Liver (tissue), 9 donors: Measurements from ENCODE around the gene THTPA. TPM values are rescaled to one million over a fixed set of nuclear protein-coding genes. Genes with fewer than 3 reads are reported as not detected.

Source experiments
- DNase-seq: peaks from one replicate; pipeline ENCODE4 v3.0.0-alpha.2; 2017; ENCODE audit warnings: low spot score
- H3K27ac ChIP-seq, 2 donors: one replicate each; pipeline ENCODE4 v1.7.0; 2013; ENCODE audit warnings: inconsistent platforms in 2 of 2, low read length in 2 of 2, control low read depth in 1 of 2, low read depth in 1 of 2, mild to moderate bottlenecking in 1 of 2
- H3K27me3 ChIP-seq, 4 donors: one replicate each; pipeline versions ENCODE4 v1.6.1 to v1.7.0; 2013; ENCODE audit warnings: low read length in 3 of 4, inconsistent platforms in 1 of 4, mild to moderate bottlenecking in 1 of 4, moderate library complexity in 1 of 4; ENCODE audit not compliant: control insufficient read depth in 4 of 4, insufficient read depth in 4 of 4
- H3K36me3 ChIP-seq, 4 donors: one replicate each; pipeline versions ENCODE4 v1.6.1 to v1.7.0; 2013; ENCODE audit warnings: low read length in 3 of 4, mild to moderate bottlenecking in 3 of 4, low read depth in 1 of 4, moderate library complexity in 1 of 4; ENCODE audit not compliant: control insufficient read depth in 4 of 4, insufficient read depth in 3 of 4
- H3K4me1 ChIP-seq, 4 donors: one replicate each; pipeline versions ENCODE4 v1.6.1 to v1.7.0; 2013; ENCODE audit warnings: low read length in 3 of 4, mild to moderate bottlenecking in 3 of 4, moderate library complexity in 1 of 4; ENCODE audit not compliant: control insufficient read depth in 4 of 4, insufficient read depth in 4 of 4
- H3K4me3 ChIP-seq, 3 donors: one replicate each; pipeline versions ENCODE4 v1.6.1 to v1.7.0; 2013; ENCODE audit warnings: low read length in 3 of 3, control low read depth in 1 of 3, low read depth in 1 of 3, mild to moderate bottlenecking in 1 of 3
- H3K9ac ChIP-seq, 2 donors: one replicate each; pipeline ENCODE4 v1.7.0; 2013; ENCODE audit warnings: low read length in 2 of 2, mild to moderate bottlenecking in 2 of 2, moderate library complexity in 2 of 2, control low read depth in 1 of 2, low read depth in 1 of 2
- H3K9me3 ChIP-seq, 4 donors: one replicate each; pipeline versions ENCODE4 v1.6.1 to v1.7.0; 2013; ENCODE audit warnings: low read length in 3 of 4; ENCODE audit not compliant: control insufficient read depth in 4 of 4
- FOXA1 ChIP-seq: IDR thresholded peaks from 2 replicates; pipeline ENCODE4 v1.6.1; 2016; ENCODE audit warnings: antibody characterized with exemption
- FOXA2 ChIP-seq: IDR thresholded peaks from 2 replicates; pipeline ENCODE4 v1.6.1; 2016; ENCODE audit warnings: antibody characterized with exemption
- GABPA ChIP-seq, 2 donors: IDR thresholded peaks in 1 of 2; conservative IDR thresholded peaks in 1 of 2; 2 replicates each; pipeline ENCODE4 v1.6.1; 2016; ENCODE audit warnings: antibody characterized with exemption in 2 of 2, mild to moderate bottlenecking in 1 of 2, moderate library complexity in 1 of 2
- JUND ChIP-seq, 2 donors: IDR thresholded peaks; 2 replicates each; pipeline ENCODE4 v1.6.1; 2016; ENCODE audit warnings: antibody characterized with exemption in 2 of 2
- RAD21 ChIP-seq, 2 donors: IDR thresholded peaks; 2 replicates each; pipeline ENCODE4 v1.6.1; 2016; ENCODE audit warnings: antibody characterized with exemption in 2 of 2, mild to moderate bottlenecking in 2 of 2
- RXRA ChIP-seq, 2 donors: IDR thresholded peaks; 2 replicates each; pipeline ENCODE4 v1.6.1; 2017 to 2018; ENCODE audit warnings: antibody characterized with exemption in 2 of 2, mild to moderate bottlenecking in 1 of 2
- SP1 ChIP-seq: IDR thresholded peaks from 2 replicates; pipeline ENCODE4 v1.6.1; 2018; ENCODE audit warnings: antibody characterized with exemption, mild to moderate bottlenecking
- TAF1 ChIP-seq: conservative IDR thresholded peaks from 2 replicates; pipeline ENCODE4 v1.6.1; 2016; ENCODE audit warnings: antibody characterized with exemption, mild to moderate bottlenecking
- WGBS: extraction: QIAGEN DNeasy Blood & Tissue Kit; methylation state at CpG from one replicate; pipeline ENCODE4 v1.1.7; 2013; 5-methylcytosine and 5-hydroxymethylcytosine counted together
- polyA plus RNA-seq, 2 donors: library from polyadenylated mRNA; stranded (reverse) in 1 of 2; unstranded in 1 of 2; fragments of 200-250 nt in 1 of 2; fragments of >200 nt in 1 of 2; fragmentation: Nextera tagmentation in 1 of 2; extraction: Ambion mirVana in 1 of 2; gene quantifications; one replicate each; pipeline versions ENCODE4 v1.2.1 to v1.2.3, GENCODE V29; 2013 to 2015
- total RNA-seq, 2 donors: library from RNA; depleted of rRNA; stranded (reverse); fragments of >200 nt; gene quantifications; one replicate each; pipeline ENCODE4 v1.2.3, GENCODE V29; 2014
- TF ChIP-seq, protein P1 (sequence below): IDR thresholded peaks from 2 replicates; pipeline ENCODE4 v1.6.1; 2016; ENCODE audit warnings: antibody characterized with exemption, mild to moderate bottlenecking
- TF ChIP-seq, protein P2 (sequence below): IDR thresholded peaks from 2 replicates; pipeline ENCODE4 v1.6.1; 2016; ENCODE audit warnings: antibody characterized with exemption
- TF ChIP-seq, protein P3 (sequence below): IDR thresholded peaks from 2 replicates; pipeline ENCODE4 v1.6.1; 2016; ENCODE audit warnings: antibody characterized with exemption
- TF ChIP-seq, protein P4 (sequence below): fragments of 150-350 bp; IDR thresholded peaks from 2 replicates; pipeline ENCODE4 v1.5.1; 2017; ENCODE audit warnings: improper control_type of control experiment, low read depth, low read length; ENCODE audit not compliant: missing input control
- TF ChIP-seq, protein P5 (sequence below): IDR thresholded peaks from 2 replicates; pipeline ENCODE4 v1.6.1; 2016; ENCODE audit warnings: antibody characterized with exemption
- donor health status: healthy.
- donor health status: healthy.
- donor health status: healthy.
- donor health status: healthy.
- donor health status: healthy.

THTPA gene
- total and polyA plus RNA-seq, 4 donors = 7.3 to 19.8 (median 9.9) TPM

DNA sequence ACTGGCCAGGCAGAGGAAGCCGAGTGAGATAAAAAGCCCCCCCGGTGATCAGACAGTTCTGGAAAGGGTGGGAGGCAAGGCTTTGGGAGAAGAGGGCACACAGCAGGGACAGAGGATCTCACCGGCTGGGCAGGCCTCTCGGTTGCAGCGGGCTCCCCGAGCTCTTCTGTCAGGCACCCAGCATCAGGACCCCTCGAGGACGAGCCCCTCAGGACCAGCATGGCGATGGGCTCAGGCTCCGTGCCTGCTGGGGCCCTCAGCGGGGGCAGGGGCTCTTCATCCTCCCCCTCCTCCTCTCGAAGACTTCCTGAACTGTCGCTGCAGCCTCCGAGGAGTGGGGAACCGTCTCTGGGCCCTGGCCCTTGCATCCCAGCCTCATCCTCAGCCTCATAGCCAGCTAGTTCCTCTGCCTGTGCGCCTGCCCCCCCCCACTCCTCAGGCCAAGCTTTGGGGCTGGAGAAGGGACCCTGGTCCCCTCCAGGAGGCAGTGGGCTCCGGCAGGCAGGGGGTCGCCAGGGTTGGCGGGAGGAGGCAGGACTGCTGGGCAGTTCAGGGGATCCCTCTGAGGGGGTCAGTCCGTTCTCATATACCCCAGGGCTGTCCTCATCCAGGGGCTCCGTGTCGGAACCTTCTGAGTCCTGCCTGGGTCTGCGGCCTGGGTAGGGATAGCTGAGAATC is 14.9 kb downstream of the THTPA start:
- Histone ChIP-seq H3K9ac (no peak overlapping the region), H3K27ac (no peak overlapping the region), H3K4me1 (peaks cover 0 to 17% (median 9%) of the 10 kb centered on the region in 4 donors), H3K4me3 (no peak overlapping the region), H3K9me3 (no peaks in the 10 kb centered on the region), H3K27me3 (no peaks in the 10 kb centered on the region), H3K36me3 (no peaks in the 10 kb centered on the region)
- WGBS = 84% methylated on average over 23 of the region's 23 CpGs
- TF ChIP-seq, protein P1, sequence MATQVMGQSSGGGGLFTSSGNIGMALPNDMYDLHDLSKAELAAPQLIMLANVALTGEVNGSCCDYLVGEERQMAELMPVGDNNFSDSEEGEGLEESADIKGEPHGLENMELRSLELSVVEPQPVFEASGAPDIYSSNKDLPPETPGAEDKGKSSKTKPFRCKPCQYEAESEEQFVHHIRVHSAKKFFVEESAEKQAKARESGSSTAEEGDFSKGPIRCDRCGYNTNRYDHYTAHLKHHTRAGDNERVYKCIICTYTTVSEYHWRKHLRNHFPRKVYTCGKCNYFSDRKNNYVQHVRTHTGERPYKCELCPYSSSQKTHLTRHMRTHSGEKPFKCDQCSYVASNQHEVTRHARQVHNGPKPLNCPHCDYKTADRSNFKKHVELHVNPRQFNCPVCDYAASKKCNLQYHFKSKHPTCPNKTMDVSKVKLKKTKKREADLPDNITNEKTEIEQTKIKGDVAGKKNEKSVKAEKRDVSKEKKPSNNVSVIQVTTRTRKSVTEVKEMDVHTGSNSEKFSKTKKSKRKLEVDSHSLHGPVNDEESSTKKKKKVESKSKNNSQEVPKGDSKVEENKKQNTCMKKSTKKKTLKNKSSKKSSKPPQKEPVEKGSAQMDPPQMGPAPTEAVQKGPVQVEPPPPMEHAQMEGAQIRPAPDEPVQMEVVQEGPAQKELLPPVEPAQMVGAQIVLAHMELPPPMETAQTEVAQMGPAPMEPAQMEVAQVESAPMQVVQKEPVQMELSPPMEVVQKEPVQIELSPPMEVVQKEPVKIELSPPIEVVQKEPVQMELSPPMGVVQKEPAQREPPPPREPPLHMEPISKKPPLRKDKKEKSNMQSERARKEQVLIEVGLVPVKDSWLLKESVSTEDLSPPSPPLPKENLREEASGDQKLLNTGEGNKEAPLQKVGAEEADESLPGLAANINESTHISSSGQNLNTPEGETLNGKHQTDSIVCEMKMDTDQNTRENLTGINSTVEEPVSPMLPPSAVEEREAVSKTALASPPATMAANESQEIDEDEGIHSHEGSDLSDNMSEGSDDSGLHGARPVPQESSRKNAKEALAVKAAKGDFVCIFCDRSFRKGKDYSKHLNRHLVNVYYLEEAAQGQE = no peak
- no peak for TF ChIP-seq GABPA (IDR thresholded peaks at IDR 0.05 in 1 of 2, conservative IDR thresholded peaks at IDR 0.05 in 1 of 2)
- TF ChIP-seq TAF1 = no peak
- TF ChIP-seq, protein P2, sequence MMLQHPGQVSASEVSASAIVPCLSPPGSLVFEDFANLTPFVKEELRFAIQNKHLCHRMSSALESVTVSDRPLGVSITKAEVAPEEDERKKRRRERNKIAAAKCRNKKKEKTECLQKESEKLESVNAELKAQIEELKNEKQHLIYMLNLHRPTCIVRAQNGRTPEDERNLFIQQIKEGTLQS = no peak
- no peak for DNase-seq

DNA sequence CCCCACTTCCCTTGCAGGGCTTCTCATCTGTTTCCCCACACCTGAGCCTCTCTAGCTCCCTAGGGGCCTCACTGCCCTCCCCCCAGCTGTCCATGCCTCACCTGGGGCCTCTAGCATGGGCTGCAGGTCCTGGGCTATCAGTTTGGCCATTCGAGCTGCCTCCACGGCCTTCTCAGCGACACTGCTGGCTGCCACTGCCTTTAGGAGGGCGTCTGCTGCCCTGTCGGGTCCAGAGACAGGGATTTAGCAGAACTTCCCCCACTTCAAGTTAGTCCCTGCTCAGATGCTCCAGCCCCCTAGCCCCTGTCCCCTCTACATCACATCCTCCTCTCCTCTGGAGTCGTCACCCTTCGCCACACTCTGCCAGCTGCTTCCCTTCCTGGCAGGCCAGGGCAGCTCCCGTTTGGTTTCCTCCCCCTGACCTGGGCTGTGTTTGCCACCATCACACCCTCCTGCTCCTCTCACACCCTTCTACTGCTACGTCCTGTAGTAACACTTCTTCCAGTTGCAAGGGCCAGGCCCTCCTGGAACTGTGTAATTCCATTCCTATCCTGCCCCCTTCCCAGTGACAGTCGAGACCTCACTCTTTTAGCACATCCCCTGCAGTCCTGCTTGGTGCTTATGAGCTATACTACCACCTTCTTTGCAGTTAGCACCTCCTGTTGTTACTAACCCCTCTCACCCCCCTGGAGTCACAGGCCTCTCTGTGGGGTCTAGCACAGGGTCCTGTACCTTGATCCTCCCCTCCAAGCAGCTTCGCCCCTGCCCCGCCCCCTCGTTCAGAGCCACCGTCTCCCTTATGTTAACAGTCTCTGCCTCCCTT is 15.8 kb downstream of the THTPA start:
- Histone ChIP-seq H3K27ac (no peak overlapping the region), H3K9me3 (no peaks in the 10 kb centered on the region), H3K4me3 (no peak overlapping the region), H3K9ac (no peak overlapping the region), H3K4me1 (peaks cover 0 to 20% (median 13%) of the 10 kb centered on the region in 4 donors), H3K36me3 (no peaks in the 10 kb centered on the region), H3K27me3 (peaks cover 0 to 6% (median under 1%) of the 10 kb centered on the region in 4 donors)
- DNase-seq = no peak
- TF ChIP-seq SP1 = no peak
- no peak for TF ChIP-seq TAF1
- TF ChIP-seq, protein P3, sequence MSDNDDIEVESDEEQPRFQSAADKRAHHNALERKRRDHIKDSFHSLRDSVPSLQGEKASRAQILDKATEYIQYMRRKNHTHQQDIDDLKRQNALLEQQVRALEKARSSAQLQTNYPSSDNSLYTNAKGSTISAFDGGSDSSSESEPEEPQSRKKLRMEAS = no peak
- TF ChIP-seq FOXA1 = no peak
- no peak for TF ChIP-seq FOXA2
- WGBS = 65% methylated on average over 14 of the region's 14 CpGs

DNA sequence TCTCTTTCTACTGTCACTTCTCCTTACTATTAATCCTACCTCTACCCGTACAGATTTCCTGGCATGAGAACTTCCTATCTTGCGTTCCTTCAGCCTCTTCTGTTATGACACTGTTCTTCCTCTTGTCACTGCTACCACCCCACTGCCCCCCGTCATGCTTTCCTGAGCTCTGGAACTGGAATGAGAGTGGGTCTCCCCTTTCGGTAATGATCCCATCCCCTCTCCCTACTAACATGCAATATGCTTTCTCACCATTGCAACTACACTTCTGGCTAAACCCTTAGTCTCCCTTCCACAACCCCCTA is 16.4 kb downstream of the THTPA start:
- Histone ChIP-seq H3K36me3 (no peaks in the 10 kb centered on the region), H3K9ac (no peak overlapping the region), H3K27ac (no peak overlapping the region), H3K27me3 (peaks cover 0 to 6% (median under 1%) of the 10 kb centered on the region in 4 donors), H3K4me3 (no peak overlapping the region), H3K9me3 (no peaks in the 10 kb centered on the region), H3K4me1 (peaks cover 0 to 17% (median 14%) of the 10 kb centered on the region in 4 donors)
- no peak for DNase-seq
- 59% methylated on average over 4 of the region's 4 CpGs for whole genome bisulfite sequencing
- TF ChIP-seq TAF1 (no peak), JUND (IDR thresholded peaks at IDR 0.05) (no peak), RAD21 (IDR thresholded peaks at IDR 0.05) (no peak), FOXA2 (no peak), FOXA1 (no peak), GABPA (IDR thresholded peaks at IDR 0.05 in 1 of 2, conservative IDR thresholded peaks at IDR 0.05 in 1 of 2) (no peak), RXRA (IDR thresholded peaks at IDR 0.05) (no peak)
- TF ChIP-seq, protein P2 = no peak
- TF ChIP-seq, protein P4, sequence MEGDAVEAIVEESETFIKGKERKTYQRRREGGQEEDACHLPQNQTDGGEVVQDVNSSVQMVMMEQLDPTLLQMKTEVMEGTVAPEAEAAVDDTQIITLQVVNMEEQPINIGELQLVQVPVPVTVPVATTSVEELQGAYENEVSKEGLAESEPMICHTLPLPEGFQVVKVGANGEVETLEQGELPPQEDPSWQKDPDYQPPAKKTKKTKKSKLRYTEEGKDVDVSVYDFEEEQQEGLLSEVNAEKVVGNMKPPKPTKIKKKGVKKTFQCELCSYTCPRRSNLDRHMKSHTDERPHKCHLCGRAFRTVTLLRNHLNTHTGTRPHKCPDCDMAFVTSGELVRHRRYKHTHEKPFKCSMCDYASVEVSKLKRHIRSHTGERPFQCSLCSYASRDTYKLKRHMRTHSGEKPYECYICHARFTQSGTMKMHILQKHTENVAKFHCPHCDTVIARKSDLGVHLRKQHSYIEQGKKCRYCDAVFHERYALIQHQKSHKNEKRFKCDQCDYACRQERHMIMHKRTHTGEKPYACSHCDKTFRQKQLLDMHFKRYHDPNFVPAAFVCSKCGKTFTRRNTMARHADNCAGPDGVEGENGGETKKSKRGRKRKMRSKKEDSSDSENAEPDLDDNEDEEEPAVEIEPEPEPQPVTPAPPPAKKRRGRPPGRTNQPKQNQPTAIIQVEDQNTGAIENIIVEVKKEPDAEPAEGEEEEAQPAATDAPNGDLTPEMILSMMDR = no peak
- TF ChIP-seq, protein P5, sequence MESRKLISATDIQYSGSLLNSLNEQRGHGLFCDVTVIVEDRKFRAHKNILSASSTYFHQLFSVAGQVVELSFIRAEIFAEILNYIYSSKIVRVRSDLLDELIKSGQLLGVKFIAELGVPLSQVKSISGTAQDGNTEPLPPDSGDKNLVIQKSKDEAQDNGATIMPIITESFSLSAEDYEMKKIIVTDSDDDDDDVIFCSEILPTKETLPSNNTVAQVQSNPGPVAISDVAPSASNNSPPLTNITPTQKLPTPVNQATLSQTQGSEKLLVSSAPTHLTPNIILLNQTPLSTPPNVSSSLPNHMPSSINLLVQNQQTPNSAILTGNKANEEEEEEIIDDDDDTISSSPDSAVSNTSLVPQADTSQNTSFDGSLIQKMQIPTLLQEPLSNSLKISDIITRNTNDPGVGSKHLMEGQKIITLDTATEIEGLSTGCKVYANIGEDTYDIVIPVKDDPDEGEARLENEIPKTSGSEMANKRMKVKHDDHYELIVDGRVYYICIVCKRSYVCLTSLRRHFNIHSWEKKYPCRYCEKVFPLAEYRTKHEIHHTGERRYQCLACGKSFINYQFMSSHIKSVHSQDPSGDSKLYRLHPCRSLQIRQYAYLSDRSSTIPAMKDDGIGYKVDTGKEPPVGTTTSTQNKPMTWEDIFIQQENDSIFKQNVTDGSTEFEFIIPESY = no peak
